ENCODE measurements around the gene SYF2. TPM values are rescaled to one million over a fixed set of nuclear protein-coding genes. Genes with fewer than 3 reads are reported as not detected.
"Not testable (repeated sequence)": the region's sequence is repeated elsewhere in the genome, so short reads cannot be mapped to it uniquely, and the experiment has no call there.

The SYF2 gene
- total RNA-seq, 2 experiments from 2014 or later: 29.9 to 36.5 TPM

GRCh38 chr1:25259813-25260212 is 27.5 kb upstream of the SYF2 start:
- DNase-seq (ENCODE audit: low spot score); H3K9me3 ChIP-seq (ENCODE audit: low read length); H3K4me1 ChIP-seq (ENCODE audit: insufficient read depth, low read length, poor library complexity, severe bottlenecking); H4K20me1 ChIP-seq (ENCODE audit: insufficient read depth, low read length); POLR2A ChIA-PET; H3K4me3 ChIP-seq (ENCODE audit: low read depth, low read length, poor library complexity, severe bottlenecking); H3K79me2 ChIP-seq (ENCODE audit: insufficient read depth, low read depth, low read length); intact Hi-C loops (cut with micrococcal nuclease; ENCODE audit: unreplicated experiment); H3K4me2 ChIP-seq (ENCODE audit: low read length); H2AFZ ChIP-seq (ENCODE audit: low read length); BruUV-seq (replicated peaks); H3K36me3 ChIP-seq (ENCODE audit: insufficient read depth, low read length); CTCF ChIA-PET (ENCODE audit: unreplicated experiment); H3K9me2 ChIP-seq (ENCODE audit: insufficient read depth, low read length); H3K27ac ChIP-seq (ENCODE audit: low read depth, low read length, poor library complexity, severe bottlenecking): not testable (repeated sequence)
- TF ChIP-seq, protein P1, sequence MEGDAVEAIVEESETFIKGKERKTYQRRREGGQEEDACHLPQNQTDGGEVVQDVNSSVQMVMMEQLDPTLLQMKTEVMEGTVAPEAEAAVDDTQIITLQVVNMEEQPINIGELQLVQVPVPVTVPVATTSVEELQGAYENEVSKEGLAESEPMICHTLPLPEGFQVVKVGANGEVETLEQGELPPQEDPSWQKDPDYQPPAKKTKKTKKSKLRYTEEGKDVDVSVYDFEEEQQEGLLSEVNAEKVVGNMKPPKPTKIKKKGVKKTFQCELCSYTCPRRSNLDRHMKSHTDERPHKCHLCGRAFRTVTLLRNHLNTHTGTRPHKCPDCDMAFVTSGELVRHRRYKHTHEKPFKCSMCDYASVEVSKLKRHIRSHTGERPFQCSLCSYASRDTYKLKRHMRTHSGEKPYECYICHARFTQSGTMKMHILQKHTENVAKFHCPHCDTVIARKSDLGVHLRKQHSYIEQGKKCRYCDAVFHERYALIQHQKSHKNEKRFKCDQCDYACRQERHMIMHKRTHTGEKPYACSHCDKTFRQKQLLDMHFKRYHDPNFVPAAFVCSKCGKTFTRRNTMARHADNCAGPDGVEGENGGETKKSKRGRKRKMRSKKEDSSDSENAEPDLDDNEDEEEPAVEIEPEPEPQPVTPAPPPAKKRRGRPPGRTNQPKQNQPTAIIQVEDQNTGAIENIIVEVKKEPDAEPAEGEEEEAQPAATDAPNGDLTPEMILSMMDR (conservative IDR thresholded peaks at IDR 0.05; ENCODE audit: low read length): peak; percentile 48

GRCh38 chr1:25257196-25257595 is 24.9 kb upstream of the SYF2 start:
- Histone ChIP-seq H3K4me1 (ENCODE audit: insufficient read depth, low read length, poor library complexity, severe bottlenecking) (peaks cover 7% of the 10 kb centered on the region), H3K4me2 (ENCODE audit: low read length) (no peak overlapping the region), H3K27ac (ENCODE audit: low read depth, low read length, poor library complexity, severe bottlenecking) (no peak overlapping the region), H4K20me1 (ENCODE audit: insufficient read depth, low read length) (0 out of 2 replicates have a peak, but pooled peaks cover 4% of the 10 kb centered on the region), H2AFZ (ENCODE audit: low read length) (no peak overlapping the region), H3K4me3 (ENCODE audit: low read depth, low read length, poor library complexity, severe bottlenecking) (no peak overlapping the region), H3K9me3 (ENCODE audit: low read length) (no peaks in the 10 kb centered on the region), H3K9me2 (ENCODE audit: insufficient read depth, low read length) (no peaks in the 10 kb centered on the region), H3K36me3 (ENCODE audit: insufficient read depth, low read length) (peaks cover 3% of the 10 kb centered on the region; the same call in 1 of the 2 replicates), H3K79me2 (ENCODE audit: insufficient read depth, low read depth, low read length) (no peaks in the 10 kb centered on the region)
- DNase-seq (ENCODE audit: low spot score): no peak
- intact Hi-C loops (cut with micrococcal nuclease; ENCODE audit: unreplicated experiment): no loop called here
- BruUV-seq (replicated peaks): no TSS peak
- TF ChIP-seq, protein P1 (conservative IDR thresholded peaks at IDR 0.05; ENCODE audit: low read length): no peak
- no peak for TF ChIP-seq EZH2phosphoT487 (IDR thresholded peaks at IDR 0.05; ENCODE audit: borderline replicate concordance, low read depth, low read length)
- POLR2A ChIA-PET: no interaction called here
- CTCF ChIA-PET (ENCODE audit: unreplicated experiment): no interaction called here

GRCh38 chr1:25256578-25256965 is 24.3 kb upstream of the SYF2 start:
- H4K20me1 ChIP-seq (ENCODE audit: insufficient read depth, low read length): 0 out of 2 replicates have a peak, but pooled peaks cover 4% of the 10 kb centered on the region
- ChIA-PET POLR2A (interaction anchor here (0.6 to 1.0 kb wide), 2 partner anchors 17 to 20 kb away, joined by 4 read pairs; no protein-coding TSS in a partner anchor), CTCF (ENCODE audit: unreplicated experiment) (no interaction called here)
- no TSS peak for BruUV-seq (replicated peaks)
- no peaks in the 10 kb centered on the region for H3K9me2 ChIP-seq (ENCODE audit: insufficient read depth, low read length)
- intact Hi-C loops (cut with micrococcal nuclease; ENCODE audit: unreplicated experiment): no loop called here
- no peak overlapping the region for H3K27ac ChIP-seq (ENCODE audit: low read depth, low read length, poor library complexity, severe bottlenecking)
- H3K4me2 ChIP-seq (ENCODE audit: low read length): no peak overlapping the region
- DNase-seq (ENCODE audit: low spot score): no peak
- H3K4me1 ChIP-seq (ENCODE audit: insufficient read depth, low read length, poor library complexity, severe bottlenecking): peaks cover 7% of the 10 kb centered on the region
- no peaks in the 10 kb centered on the region for H3K79me2 ChIP-seq (ENCODE audit: insufficient read depth, low read depth, low read length)
- H3K9me3 ChIP-seq (ENCODE audit: low read length): no peaks in the 10 kb centered on the region
- no peak overlapping the region for H3K4me3 ChIP-seq (ENCODE audit: low read depth, low read length, poor library complexity, severe bottlenecking)
- TF ChIP-seq, protein P1 (conservative IDR thresholded peaks at IDR 0.05; ENCODE audit: low read length): no peak
- TF ChIP-seq EZH2phosphoT487 (IDR thresholded peaks at IDR 0.05; ENCODE audit: borderline replicate concordance, low read depth, low read length): no peak
- H3K36me3 ChIP-seq (ENCODE audit: insufficient read depth, low read length): no peaks in the 10 kb centered on the region
- no peak overlapping the region for H2AFZ ChIP-seq (ENCODE audit: low read length)
